ENCODE data around the gene AKT3. TPM values are rescaled to one million over a fixed set of nuclear protein-coding genes. Genes with fewer than 3 reads are reported as not detected.

The AKT3 gene
- total and polyA plus RNA-seq, 2 of the 8 experiments (the other 6 are each of a cell fraction or from before 2014, with no cell fraction given) = 6.0 to 36.4 TPM

- H3K79me1 ChIP-seq (ENCODE audit: low read depth, low read length) = no peaks in the 10 kb centered on the region
- no peak overlapping the region for H2BK5ac ChIP-seq (ENCODE audit: low read depth, low read length)
- CTCF ChIA-PET (ENCODE audit: partially characterized antibody) = no interaction called here
- no peak overlapping the region for H3K27ac ChIP-seq (ENCODE audit: low read depth, low read length)
- no peaks in the 10 kb centered on the region for H3K27me3 ChIP-seq (replicated peaks in 1 of 4; ENCODE audit: control insufficient read depth in 3 of 4, extremely low read depth in 1 of 4, insufficient read depth in 3 of 4, low read length in 3 of 4)
- H2BK12ac ChIP-seq (ENCODE audit: low read depth, low read length) = no peak overlapping the region
- peaks cover 5% of the 10 kb centered on the region for H3K23me2 ChIP-seq (ENCODE audit: low read depth, low read length)
- POLR2A ChIA-PET (ENCODE audit: partially characterized antibody) = no interaction called here
- no peaks in the 10 kb centered on the region for H3K36me3 ChIP-seq (ENCODE audit: control insufficient read depth in 2 of 4, insufficient read depth in 4 of 4, low read length in 3 of 4)
- 95% methylated on average over 1 of the region's 1 CpG; no CpG with 5 or more reads in 1 of the 2 experiments for WGBS, 2 experiments (ENCODE audit: extremely low coverage in 1 of 2, insufficient coverage in 1 of 2, insufficient read length in 1 of 2, insufficient replicate concordance in 2 of 2, low coverage in 1 of 2, low lambda C conversion rate in 2 of 2, missing lambda C conversion rate in 1 of 2)
- no peak overlapping the region for H3K9ac ChIP-seq (replicated peaks in 1 of 4; ENCODE audit: extremely low read depth in 1 of 4, low read depth in 3 of 4, low read length in 3 of 4)
- H3K14ac ChIP-seq (ENCODE audit: insufficient read length) = no peak overlapping the region
- no peak overlapping the region for H3K56ac ChIP-seq (replicated peaks; ENCODE audit: insufficient read length, low read depth, low read length)
- H4K8ac ChIP-seq (ENCODE audit: extremely low read depth, insufficient read depth, low read length) = no peak overlapping the region
- H2BK120ac ChIP-seq (replicated peaks; ENCODE audit: low read depth, low read length) = no peak overlapping the region
- no peak overlapping the region for H2AFZ ChIP-seq (ENCODE audit: low read length)
- no peaks in the 10 kb centered on the region for H3K9me3 ChIP-seq (ENCODE audit: insufficient read depth in 2 of 2, low read depth in 1 of 2, low read length in 1 of 2)
- no peaks in the 10 kb centered on the region for H4K20me1 ChIP-seq (replicated peaks in 1 of 2; ENCODE audit: control insufficient read depth in 1 of 2, insufficient read depth in 2 of 2, low read length in 2 of 2)
- no peak overlapping the region for H3K23ac ChIP-seq (ENCODE audit: insufficient read length)
- H3K4me3 ChIP-seq (ENCODE audit: extremely low read depth in 1 of 4, insufficient read depth in 2 of 4, low read depth in 3 of 4, low read length in 4 of 4) = no peak overlapping the region
- TF ChIP-seq JUND (IDR thresholded peaks at IDR 0.05; ENCODE audit: low read length) (no peak), POU5F1 (IDR thresholded peaks at IDR 0.05; ENCODE audit: low read depth, low read length) (no peak), CHD2 (IDR thresholded peaks at IDR 0.05; ENCODE audit: low read length) (no peak), SRF (IDR thresholded peaks at IDR 0.05; ENCODE audit: low read depth, low read length) (no peak), SIN3A (conservative IDR thresholded peaks at IDR 0.05 in 1 of 2, IDR thresholded peaks at IDR 0.05 in 1 of 2; ENCODE audit: low read depth in 1 of 2, low read length in 2 of 2) (no peak), RAD21 (IDR thresholded peaks at IDR 0.05 in 1 of 2, conservative IDR thresholded peaks at IDR 0.05 in 1 of 2; ENCODE audit: low read depth in 2 of 2, low read length in 2 of 2) (no peak), USF2 (IDR thresholded peaks at IDR 0.05; ENCODE audit: low read length) (no peak), RFX5 (IDR thresholded peaks at IDR 0.05; ENCODE audit: borderline replicate concordance, low read depth, low read length) (0 out of 2 replicates have a peak, but pooled peaks have one; percentile 8)
- H3K4me2 ChIP-seq (ENCODE audit: insufficient read depth in 1 of 2, low read depth in 2 of 2, low read length in 2 of 2) = no peak overlapping the region
- no peak overlapping the region for H2BK20ac ChIP-seq (ENCODE audit: low read length)
- FAIRE-seq = no peak
- no peak overlapping the region for H3K4ac ChIP-seq (replicated peaks; ENCODE audit: insufficient read length, low read depth, low read length)
- peaks cover 0 to 4% (median 2%) of the 10 kb centered on the region in 4 experiments; a peak in 3 of 7 replicates for H3K4me1 ChIP-seq (replicated peaks in 1 of 4; ENCODE audit: control insufficient read depth in 3 of 4, insufficient read depth in 4 of 4, low read length in 3 of 4)
- no peak overlapping the region for H3K18ac ChIP-seq (ENCODE audit: extremely low read depth, low read length)
- DNase-seq (ENCODE audit: low read depth in 1 of 2, low spot score in 2 of 2) = no peak
- H4K91ac ChIP-seq (replicated peaks; ENCODE audit: insufficient read length, low read length) = no peak overlapping the region
- no peak overlapping the region for H2BK15ac ChIP-seq (ENCODE audit: low read length)
- H4K5ac ChIP-seq (ENCODE audit: insufficient read length, low read depth, low read length) = no peak overlapping the region
- H3K79me2 ChIP-seq (ENCODE audit: control insufficient read depth in 1 of 2, insufficient read depth in 2 of 2, low read length in 2 of 2) = peaks cover 0 to 57% of the 10 kb centered on the region in 2 experiments; a peak in 3 of 4 replicates
- H2AK5ac ChIP-seq (ENCODE audit: low read depth, low read length) = no peak overlapping the region
These were observed 3.3 kb downstream of the AKT3 start for GRCh38 chr1:243846761-243847160.

Data from H1 (cell line).